Brain microvascular endothelial cell (primary cell): ENCODE data around the gene APBA1.

Experiments
- DNase-seq: peaks from one replicate; pipeline ENCODE4 v3.0.0-alpha.2; 2020
- H3K27ac ChIP-seq: fragments of 250-450 bp; sonication (Bioruptor Pico); 2 replicates; pipeline ENCODE4 v1.5.1; 2020; ENCODE audit warnings: mild to moderate bottlenecking, moderate library complexity
- H3K27me3 ChIP-seq: fragments of 250-450 bp; sonication (Bioruptor Pico); replicated peaks from 2 replicates; pipeline ENCODE4 v1.5.1; 2020; ENCODE audit warnings: mild to moderate bottlenecking
- H3K36me3 ChIP-seq: fragments of 250-450 bp; sonication (Bioruptor Pico); replicated peaks from 2 replicates; pipeline ENCODE4 v1.5.1; 2020; ENCODE audit warnings: mild to moderate bottlenecking
- H3K4me3 ChIP-seq: 2 replicates; pipeline ENCODE4 v1.5.1; 2011; ENCODE audit warnings: low read depth, mild to moderate bottlenecking, control low read depth, low read length, moderate library complexity
- in situ Hi-C: cut with HindIII; loops from 2 replicates; pipeline ENCODE4 v1.10.0; 2017; ENCODE audit warnings: low sequenced_read_pairs, low pct_ligation_motif_present
- TF ChIP-seq, protein P1 (sequence below): IDR thresholded peaks from 2 replicates; pipeline ENCODE4 v1.5.1; 2011; ENCODE audit warnings: low read depth, mild to moderate bottlenecking, moderate library complexity, low read length, control low read depth, inconsistent platforms; ENCODE audit errors: missing control alignments

APBA1 gene

DNA sequence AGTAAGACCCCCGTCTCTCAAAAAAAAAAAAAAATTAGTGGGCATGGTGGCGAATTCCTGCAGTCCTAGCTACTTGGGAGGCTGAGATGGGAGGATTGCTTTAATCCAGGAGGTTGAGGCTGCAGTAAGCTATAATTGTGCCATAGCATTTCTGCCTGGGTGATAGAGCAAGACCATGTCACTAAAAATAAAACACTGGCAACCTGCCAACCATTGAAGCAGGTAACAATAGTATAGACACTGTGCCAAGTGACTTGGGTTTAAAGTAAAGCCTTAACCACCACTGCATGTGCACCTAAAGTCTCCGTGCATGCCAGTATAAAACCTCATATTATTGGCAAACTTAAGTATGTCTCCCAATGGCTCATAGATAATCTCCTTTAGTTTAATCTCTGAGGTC, 3.4 kb upstream of the APBA1 start:
- Histone ChIP-seq H3K27ac (no peak overlapping the region), H3K36me3 (no peaks in the 10 kb centered on the region), H3K4me3 (no peak overlapping the region), H3K27me3 (no peaks in the 10 kb centered on the region)
- TF ChIP-seq, protein P1, sequence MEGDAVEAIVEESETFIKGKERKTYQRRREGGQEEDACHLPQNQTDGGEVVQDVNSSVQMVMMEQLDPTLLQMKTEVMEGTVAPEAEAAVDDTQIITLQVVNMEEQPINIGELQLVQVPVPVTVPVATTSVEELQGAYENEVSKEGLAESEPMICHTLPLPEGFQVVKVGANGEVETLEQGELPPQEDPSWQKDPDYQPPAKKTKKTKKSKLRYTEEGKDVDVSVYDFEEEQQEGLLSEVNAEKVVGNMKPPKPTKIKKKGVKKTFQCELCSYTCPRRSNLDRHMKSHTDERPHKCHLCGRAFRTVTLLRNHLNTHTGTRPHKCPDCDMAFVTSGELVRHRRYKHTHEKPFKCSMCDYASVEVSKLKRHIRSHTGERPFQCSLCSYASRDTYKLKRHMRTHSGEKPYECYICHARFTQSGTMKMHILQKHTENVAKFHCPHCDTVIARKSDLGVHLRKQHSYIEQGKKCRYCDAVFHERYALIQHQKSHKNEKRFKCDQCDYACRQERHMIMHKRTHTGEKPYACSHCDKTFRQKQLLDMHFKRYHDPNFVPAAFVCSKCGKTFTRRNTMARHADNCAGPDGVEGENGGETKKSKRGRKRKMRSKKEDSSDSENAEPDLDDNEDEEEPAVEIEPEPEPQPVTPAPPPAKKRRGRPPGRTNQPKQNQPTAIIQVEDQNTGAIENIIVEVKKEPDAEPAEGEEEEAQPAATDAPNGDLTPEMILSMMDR = no peak
- no peak for DNase-seq
- in situ Hi-C loops = no loop called here

DNA sequence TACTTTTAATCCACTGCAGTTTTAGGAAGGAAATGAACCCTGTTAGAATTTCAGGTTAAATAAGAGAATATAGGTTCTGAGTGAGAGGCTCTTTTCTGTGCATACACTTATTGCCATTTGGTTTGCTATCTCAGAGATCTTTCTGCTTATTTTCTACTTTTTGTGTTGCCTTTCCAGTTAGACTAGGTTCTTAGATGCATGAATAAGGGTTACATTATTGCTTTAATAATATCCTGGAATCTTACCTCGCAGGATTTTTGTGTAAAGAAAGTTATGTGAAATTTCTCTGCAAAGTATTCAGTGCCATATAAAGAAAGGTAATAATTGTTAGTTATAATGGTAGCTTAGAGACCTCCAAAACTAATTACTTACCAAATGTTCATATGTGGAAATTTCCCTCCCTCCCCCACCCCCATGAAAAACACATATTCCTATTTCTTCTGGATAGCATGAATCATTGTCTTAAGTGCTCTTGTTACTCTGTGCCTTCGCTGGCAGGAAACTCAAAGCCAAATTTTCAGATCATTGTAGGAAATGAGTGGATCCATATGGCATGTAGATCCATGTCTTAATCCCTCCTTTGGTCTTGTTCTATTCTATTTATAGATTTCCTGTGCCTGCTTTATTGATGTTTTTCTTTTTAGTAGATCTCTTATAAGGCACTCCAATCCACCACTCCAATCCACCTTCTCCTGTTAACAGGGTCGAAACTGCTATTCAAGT, 2.7 kb upstream of the APBA1 start:
- in situ Hi-C loops = no loop called here
- no peak overlapping the region for H3K27ac ChIP-seq
- DNase-seq = peak; percentile 65
- H3K4me3 ChIP-seq = no peak overlapping the region
- TF ChIP-seq, protein P1 = no peak
- no peaks in the 10 kb centered on the region for H3K36me3 ChIP-seq
- no peaks in the 10 kb centered on the region for H3K27me3 ChIP-seq

DNA sequence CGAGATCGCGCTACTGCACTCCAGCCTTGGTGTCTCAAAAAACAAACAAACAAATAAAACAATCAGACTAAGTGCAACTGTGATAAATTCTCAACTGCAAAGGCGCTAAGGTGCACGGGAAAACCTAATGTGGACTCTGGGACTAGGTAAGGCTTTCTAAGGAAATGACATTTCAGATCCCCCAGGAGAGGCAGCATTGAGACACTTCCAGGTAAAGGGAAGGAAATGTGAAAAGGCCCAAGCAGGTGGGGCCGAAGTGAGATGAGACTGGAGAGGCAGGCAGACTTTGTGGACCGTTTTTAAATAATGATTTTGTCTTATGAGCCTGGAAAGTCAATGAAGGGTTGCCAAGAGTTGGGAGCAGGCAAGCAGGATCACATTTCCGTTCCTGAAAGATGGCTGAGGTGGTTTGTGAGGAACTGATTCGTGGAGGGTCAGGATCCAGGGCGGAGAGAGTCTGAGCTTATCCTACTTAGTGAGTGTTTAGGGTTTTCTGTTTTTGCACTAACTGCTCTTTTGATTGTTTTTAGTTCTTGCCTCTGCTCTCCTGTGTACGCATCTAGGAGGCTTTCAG, 2.0 kb upstream of the APBA1 start:
- Histone ChIP-seq H3K27ac (no peak overlapping the region), H3K27me3 (no peaks in the 10 kb centered on the region), H3K4me3 (no peak overlapping the region), H3K36me3 (no peaks in the 10 kb centered on the region)
- in situ Hi-C loops = no loop called here
- no peak for DNase-seq
- TF ChIP-seq, protein P1 = peak; percentile 15

DNA sequence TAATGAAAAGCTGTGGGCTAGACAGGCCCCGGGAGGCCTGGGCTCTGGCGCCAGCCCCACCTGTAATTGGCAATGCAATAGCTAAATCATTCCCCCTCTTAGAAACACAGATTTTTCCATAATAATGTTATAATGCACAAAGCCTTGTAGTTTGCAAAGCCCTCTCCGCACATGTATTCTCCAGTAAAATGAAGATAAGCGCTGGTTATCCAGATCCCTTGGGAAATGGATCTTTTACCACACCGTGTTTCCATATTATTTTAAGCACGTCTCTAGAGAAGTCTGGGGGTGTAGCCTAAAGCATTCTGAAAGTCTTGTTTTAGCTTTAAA, 1.1 kb upstream of the APBA1 start:
- no peak overlapping the region for H3K27ac ChIP-seq
- H3K27me3 ChIP-seq = no peaks in the 10 kb centered on the region
- H3K36me3 ChIP-seq = no peaks in the 10 kb centered on the region
- TF ChIP-seq, protein P1 = no peak
- in situ Hi-C loops = no loop called here
- peak overlapping the region; percentile 74 for H3K4me3 ChIP-seq
- no peak for DNase-seq

DNA sequence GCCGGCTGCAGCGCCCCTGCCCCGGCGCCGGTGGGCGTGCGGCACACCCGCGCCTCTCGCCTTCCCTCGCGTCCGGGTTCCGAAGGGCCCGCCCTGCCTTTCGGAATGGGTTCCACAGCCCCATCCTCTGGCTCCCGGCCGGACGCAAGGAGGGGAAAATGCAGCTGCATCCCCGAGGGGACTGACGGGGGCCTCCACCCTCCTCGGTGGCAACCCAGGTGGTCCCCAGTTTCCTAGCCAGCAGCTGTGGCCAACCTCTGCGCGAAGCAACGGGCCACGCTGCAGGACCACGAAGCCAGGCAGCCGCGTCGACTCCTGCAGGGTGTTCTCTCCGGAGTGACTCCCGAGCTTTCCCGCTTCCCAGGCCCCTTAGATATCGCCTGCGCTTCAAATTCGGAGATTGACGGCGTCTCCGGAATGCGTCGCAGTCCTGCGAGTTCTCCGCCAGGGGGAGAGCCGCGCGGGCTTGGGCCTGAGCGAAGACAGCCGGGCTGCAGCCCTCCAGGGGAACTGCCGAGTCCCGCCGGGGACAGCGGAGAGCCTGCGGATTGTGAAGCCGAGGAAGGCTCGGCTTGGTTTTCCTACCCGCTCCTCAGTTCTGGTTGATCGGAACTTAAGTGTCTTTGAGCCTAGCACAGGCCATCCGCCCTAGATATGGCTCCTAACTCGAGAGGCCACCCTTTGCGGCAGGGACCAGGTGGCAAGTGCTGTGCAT, 582 bp upstream of the APBA1 start:
- in situ Hi-C loops = no loop called here
- peak; percentile 81 for DNase-seq
- Histone ChIP-seq H3K4me3 (peak overlapping the region; percentile 74), H3K27me3 (no peaks in the 10 kb centered on the region), H3K36me3 (no peaks in the 10 kb centered on the region), H3K27ac (no peak overlapping the region)
- TF ChIP-seq, protein P1 = peak; percentile 96
